Fibroblast of skin of right biceps (primary cell): Measurements from ENCODE around the gene SFXN4.
"Not testable (repeated sequence)": the region's sequence is repeated elsewhere in the genome, so short reads cannot be mapped to it uniquely, and the experiment has no call there.

ENCODE experiments used
- DNase-seq: peaks from one replicate; pipeline ENCODE4 v3.0.0-alpha.2; 2013

Gene SFXN4

GRCh38 chr10:119190353-119190752, 24.8 kb upstream of the SFXN4 start:
- DNase-seq = peak; percentile 98

- DNase-seq = peak; percentile 51
These were observed 24.3 kb upstream of the SFXN4 start for GRCh38 chr10:119189811-119190282.

- no peak for DNase-seq
These were observed 18.3 kb upstream of the SFXN4 start for GRCh38 chr10:119183664-119184412.

GRCh38 chr10:119180850-119181400, 15.4 kb upstream of the SFXN4 start:
- DNase-seq = not testable (repeated sequence)

GRCh38 chr10:119178372-119179119, 13.0 kb upstream of the SFXN4 start, which contains the start of gene PRDX3:
Gene PRDX3, minus strand, starts transcription at chr10:119178812. Its CDS starts 22 bp downstream, at chr10:119178790.
- DNase-seq = peak; percentile 92

GRCh38 chr10:119177708-119178371, 12.3 kb upstream of the SFXN4 start:
- no peak for DNase-seq

- DNase-seq = no peak
These were observed 10.7 kb upstream of the SFXN4 start for GRCh38 chr10:119176166-119176565.

GRCh38 chr10:119174109-119174508, 8.6 kb upstream of the SFXN4 start:
- DNase-seq = no peak

GRCh38 chr10:119167041-119167440, 1.5 kb upstream of the SFXN4 start:
- no peak for DNase-seq

GRCh38 chr10:119166564-119166963, 1.1 kb upstream of the SFXN4 start:
- no peak for DNase-seq

- no peak for DNase-seq
These were observed 595 bp upstream of the SFXN4 start for GRCh38 chr10:119166118-119166500.

GRCh38 chr10:119162452-119163092, 2.9 kb downstream of the SFXN4 start:
- no peak for DNase-seq

GRCh38 chr10:119161680-119162451, 3.6 kb downstream of the SFXN4 start:
- peak; percentile 70 for DNase-seq

- no peak for DNase-seq
These were observed 6.2 kb downstream of the SFXN4 start for GRCh38 chr10:119159332-119159731.

- no peak for DNase-seq
These were observed 11.9 kb downstream of the SFXN4 start for GRCh38 chr10:119153661-119154060.

GRCh38 chr10:119153041-119153440, 12.5 kb downstream of the SFXN4 start:
- DNase-seq = no peak

GRCh38 chr10:119151601-119152000, 13.9 kb downstream of the SFXN4 start:
- DNase-seq = not testable (repeated sequence)

GRCh38 chr10:119149729-119150128, 15.8 kb downstream of the SFXN4 start:
- no peak for DNase-seq

GRCh38 chr10:119149157-119149556, 16.4 kb downstream of the SFXN4 start:
- no peak for DNase-seq

GRCh38 chr10:119143657-119144056, 21.9 kb downstream of the SFXN4 start:
- DNase-seq = no peak

- no peak for DNase-seq
These were observed 24.8 kb downstream of the SFXN4 start for GRCh38 chr10:119140603-119141245.
